ENCODE data around the gene TNNT1.
"Not testable (repeated sequence)": the region's sequence is repeated elsewhere in the genome, so short reads cannot be mapped to it uniquely, and the experiment has no call there.

TNNT1 gene

DNA sequence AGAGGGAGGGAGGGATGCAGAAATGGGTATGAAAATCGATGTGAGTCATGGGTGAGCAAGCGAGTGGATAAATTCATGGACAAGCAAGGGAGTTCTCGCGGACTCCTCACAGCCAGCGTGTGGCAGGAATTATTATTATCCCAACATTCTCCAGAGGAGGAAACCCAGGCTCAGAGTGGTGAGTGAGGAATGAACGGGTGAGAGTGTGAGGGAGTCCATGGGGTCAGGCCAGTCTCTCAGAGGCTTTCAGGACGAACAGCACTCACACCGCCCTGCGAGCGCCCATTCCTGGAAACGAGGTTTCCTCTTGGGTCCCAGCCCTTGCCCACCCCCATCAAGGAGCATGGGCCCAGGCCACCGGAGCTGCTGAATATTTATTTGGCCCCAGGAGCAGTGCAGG is 23.7 kb upstream of the TNNT1 start:
- TF ChIP-seq, protein P1, sequence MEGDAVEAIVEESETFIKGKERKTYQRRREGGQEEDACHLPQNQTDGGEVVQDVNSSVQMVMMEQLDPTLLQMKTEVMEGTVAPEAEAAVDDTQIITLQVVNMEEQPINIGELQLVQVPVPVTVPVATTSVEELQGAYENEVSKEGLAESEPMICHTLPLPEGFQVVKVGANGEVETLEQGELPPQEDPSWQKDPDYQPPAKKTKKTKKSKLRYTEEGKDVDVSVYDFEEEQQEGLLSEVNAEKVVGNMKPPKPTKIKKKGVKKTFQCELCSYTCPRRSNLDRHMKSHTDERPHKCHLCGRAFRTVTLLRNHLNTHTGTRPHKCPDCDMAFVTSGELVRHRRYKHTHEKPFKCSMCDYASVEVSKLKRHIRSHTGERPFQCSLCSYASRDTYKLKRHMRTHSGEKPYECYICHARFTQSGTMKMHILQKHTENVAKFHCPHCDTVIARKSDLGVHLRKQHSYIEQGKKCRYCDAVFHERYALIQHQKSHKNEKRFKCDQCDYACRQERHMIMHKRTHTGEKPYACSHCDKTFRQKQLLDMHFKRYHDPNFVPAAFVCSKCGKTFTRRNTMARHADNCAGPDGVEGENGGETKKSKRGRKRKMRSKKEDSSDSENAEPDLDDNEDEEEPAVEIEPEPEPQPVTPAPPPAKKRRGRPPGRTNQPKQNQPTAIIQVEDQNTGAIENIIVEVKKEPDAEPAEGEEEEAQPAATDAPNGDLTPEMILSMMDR (IDR thresholded peaks at IDR 0.05; ENCODE audit: insufficient read depth, low read length, missing control alignments) = peak; percentile 24
- POLR2A ChIA-PET = no interaction called here
- H3K4me3 ChIP-seq (ENCODE audit: low read depth, low read length) = peak overlapping the region; percentile 65
- CTCF ChIA-PET = interaction anchor here (1.0 to 2.3 kb wide), 4 partner anchors 8 to 85 kb away, joined by 3 to 9 read pairs (median 4); no protein-coding TSS in a partner anchor
- no peak for DNase-seq (ENCODE audit: low read depth, low spot score)

DNA sequence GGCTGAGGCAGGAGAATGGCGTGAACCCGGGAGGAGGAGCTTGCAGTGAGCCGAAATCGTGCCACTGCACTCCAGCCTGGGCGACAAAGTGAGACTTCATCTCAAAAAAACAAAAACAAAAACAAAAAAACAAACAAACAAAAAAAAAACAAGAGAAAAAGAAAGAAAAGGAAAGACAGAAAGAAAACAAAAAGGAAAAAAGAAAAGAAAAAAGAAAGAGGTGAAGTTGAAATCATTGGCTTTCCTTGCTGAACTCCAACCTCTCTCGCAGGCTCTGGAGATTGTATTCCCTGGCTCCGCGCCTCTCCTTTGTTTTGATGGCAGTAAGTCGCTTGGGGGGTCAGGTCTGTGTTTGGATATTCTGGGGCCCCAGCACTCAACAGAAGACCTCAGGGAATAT is 23.3 kb upstream of the TNNT1 start:
- H3K4me3 ChIP-seq (ENCODE audit: low read depth, low read length) = peak overlapping the region; percentile 65
- POLR2A ChIA-PET; DNase-seq (ENCODE audit: low read depth, low spot score): not testable (repeated sequence)
- CTCF ChIA-PET = interaction anchor here (1.2 kb wide), 1 partner anchor 12 kb away, joined by 3 read pairs; no protein-coding TSS in a partner anchor

DNA sequence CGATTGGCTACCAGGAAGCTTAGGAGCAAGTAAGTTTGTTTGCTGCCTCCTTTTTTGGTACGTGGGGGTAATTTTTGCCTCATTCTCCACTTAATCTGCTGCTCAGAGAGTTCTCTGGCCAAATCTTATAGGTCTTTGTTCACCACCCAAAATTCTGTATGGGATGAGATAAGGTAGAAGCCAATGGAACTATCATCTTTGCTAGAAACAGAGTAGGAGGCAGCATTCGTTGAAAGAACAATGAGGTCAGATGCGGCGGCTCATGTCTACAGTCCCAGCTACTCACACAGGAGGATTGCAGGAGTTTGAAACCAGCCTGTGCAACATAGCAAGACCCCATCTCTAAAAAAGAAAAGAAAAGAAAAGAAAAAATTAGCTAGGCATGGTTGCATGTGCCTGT is 22.4 kb upstream of the TNNT1 start:
- TF ChIP-seq, protein P1 (IDR thresholded peaks at IDR 0.05; ENCODE audit: insufficient read depth, low read length, missing control alignments) = no peak
- ChIA-PET POLR2A (no interaction called here), CTCF (interaction anchor here (1.2 to 3.2 kb wide), 3 partner anchors 11 to 31 kb away, joined by 4 to 20 read pairs (median 7); partner anchors contain the start of gene TNNI3)
- no peak overlapping the region for H3K4me3 ChIP-seq (ENCODE audit: low read depth, low read length)
- DNase-seq (ENCODE audit: low read depth, low spot score) = no peak

DNA sequence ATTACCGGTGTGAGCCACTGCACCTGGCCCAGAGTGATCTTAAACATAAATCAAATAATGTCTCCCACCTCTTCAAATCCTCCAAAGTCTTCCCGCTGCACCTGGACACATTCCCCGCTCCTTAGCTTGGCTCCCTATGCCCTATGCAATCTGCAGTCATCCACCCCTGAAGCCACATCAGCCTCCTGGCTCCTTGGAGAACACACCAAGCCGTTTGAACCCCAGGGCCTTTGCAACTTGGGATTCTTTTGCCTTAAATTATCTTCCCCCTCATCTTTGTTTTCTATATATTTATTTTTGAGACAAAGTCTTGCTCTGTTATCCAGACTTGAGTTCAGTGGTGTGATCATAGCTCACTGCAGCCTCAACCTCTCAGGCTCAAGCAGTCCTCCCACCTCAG is 20.1 kb upstream of the TNNT1 start:
- TF ChIP-seq, protein P1 (IDR thresholded peaks at IDR 0.05; ENCODE audit: insufficient read depth, low read length, missing control alignments) = no peak
- no peak overlapping the region for H3K4me3 ChIP-seq (ENCODE audit: low read depth, low read length)
- DNase-seq (ENCODE audit: low read depth, low spot score) = no peak
- ChIA-PET CTCF (interaction anchor here (2.2 to 3.2 kb wide), 2 partner anchors 9 to 29 kb away, joined by 7 to 20 read pairs; no protein-coding TSS in a partner anchor), POLR2A (no interaction called here)

DNA sequence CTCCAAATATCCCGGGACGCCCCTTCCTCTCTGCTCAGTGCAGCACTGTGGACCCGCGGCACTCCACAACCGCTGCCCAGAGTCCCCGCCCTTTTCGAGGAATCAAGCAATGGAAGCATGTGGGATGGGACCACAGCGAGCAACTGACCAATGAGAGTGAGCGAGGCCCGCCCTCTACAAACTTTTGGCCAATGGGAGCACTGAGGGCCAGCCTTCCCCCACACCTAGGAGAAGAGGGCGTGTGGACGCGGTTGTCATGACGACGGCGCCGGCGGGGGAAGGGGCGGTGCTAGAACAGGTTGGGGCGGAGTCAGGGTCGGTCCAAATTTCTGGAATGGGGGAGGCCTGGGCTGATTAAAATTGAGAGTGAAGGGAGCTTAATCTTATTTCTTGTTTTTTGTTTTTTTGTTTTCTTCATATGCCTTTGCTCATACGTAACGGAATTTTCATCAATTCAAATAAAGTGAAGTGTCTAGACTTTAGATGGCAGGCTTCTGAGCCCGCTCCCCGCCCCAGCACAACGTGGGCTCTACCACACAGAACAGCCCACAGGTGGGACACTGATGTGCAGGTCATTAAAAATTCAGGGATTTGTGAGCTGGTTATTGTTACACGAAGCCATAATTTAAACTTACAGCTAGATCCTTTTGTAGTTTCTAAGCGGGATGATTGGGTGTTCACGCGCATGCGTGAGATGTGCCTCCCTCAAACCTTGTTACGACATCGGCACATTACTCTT is 17.7 kb upstream of the TNNT1 start, which contains the start of gene DNAAF3:
Gene DNAAF3 (minus strand): TSS at position 84 of the 739 bp plus-strand sequence. CDS start 200 bp downstream, outside the sequence.
- DNase-seq (ENCODE audit: low read depth, low spot score) = peak; percentile 81
- POLR2A ChIA-PET = interaction anchor here (0.5 to 1.5 kb wide), 2 partner anchors 220 to 241 kb away, joined by 3 to 4 read pairs; partner anchors contain the start of gene UBE2S
- TF ChIP-seq, protein P1 (IDR thresholded peaks at IDR 0.05; ENCODE audit: insufficient read depth, low read length, missing control alignments) = no peak
- CTCF ChIA-PET = interaction anchor here (0.8 to 2.3 kb wide), 12 partner anchors 9 to 337 kb away, joined by 3 to 11 read pairs (median 3); partner anchors contain the start of genes BRSK1 and TNNI3
- H3K4me3 ChIP-seq (ENCODE audit: low read depth, low read length) = peak within 1 kb of the TSS; percentile 65

DNA sequence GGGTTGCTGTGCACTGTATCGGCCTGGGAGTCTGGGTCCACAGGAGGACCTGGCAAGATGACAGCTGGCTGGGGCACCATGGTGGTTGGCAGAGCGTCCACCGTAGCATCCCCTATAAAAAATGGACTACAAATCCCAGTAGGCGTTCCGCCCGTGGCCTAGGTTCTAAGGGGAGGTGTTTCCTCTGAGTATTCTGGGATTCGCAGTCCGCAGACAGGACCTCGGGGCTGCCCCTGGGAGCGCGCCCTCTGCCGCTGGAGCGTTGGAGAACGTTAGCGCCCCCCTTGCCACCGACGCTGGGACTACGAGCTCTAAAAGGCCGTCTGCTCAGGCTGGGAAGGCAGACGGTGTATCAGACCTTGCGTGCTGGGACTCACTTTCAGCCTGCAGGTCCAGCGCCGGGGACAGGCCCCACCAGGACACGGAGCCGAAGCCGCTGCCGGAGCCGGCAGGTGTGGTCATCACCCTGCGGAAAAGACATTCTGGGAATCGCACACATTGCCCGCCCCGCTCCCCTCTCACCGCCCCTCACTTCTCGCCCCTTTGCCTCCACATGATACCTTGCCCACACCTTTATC is 17.0 kb upstream of the TNNT1 start:
- DNase-seq (ENCODE audit: low read depth, low spot score) = no peak
- TF ChIP-seq, protein P1 (IDR thresholded peaks at IDR 0.05; ENCODE audit: insufficient read depth, low read length, missing control alignments) = peak; percentile 80
- ChIA-PET CTCF (interaction anchor here (0.7 to 2.3 kb wide), 14 partner anchors 8 to 338 kb away, joined by 3 to 11 read pairs (median 3); partner anchors contain the start of genes BRSK1 and TNNI3), POLR2A (interaction anchor here (1.5 kb wide), 1 partner anchor 221 kb away, joined by 4 read pairs; no protein-coding TSS in a partner anchor)
- peak overlapping the region; percentile 65 for H3K4me3 ChIP-seq (ENCODE audit: low read depth, low read length)

Measured in AG04449 (cell line).